PC-3 (cell line): ENCODE results near the gene HGS. TPM values are rescaled to one million over a fixed set of nuclear protein-coding genes. Genes with fewer than 3 reads are reported as not detected.
A peak's percentile ranks its signal among the peaks of the same experiment; 100 is the strongest.

ENCODE experiments used
- ATAC-seq: fragments of 200-7000 bp; cut with Tn5 transposase; 2 replicates; pipeline ENCODE4 v1.9.1; 2020; ENCODE audit warnings: mild to moderate bottlenecking, moderate library complexity
- BruUV-seq: library from RNA; stranded (reverse); fragments of 400-500 nt; replicated peaks from 2 replicates; lab custom pipeline; 2021; lab: Mats Ljungman, UMichigan
- CTCF ChIA-PET: fragments of 300-600 bp; sonication (Branson Sonifier 250); formaldehyde crosslinking; loops from one replicate; lab custom pipeline; 2022; ENCODE audit warnings: antibody characterized with exemption; lab: Charles Lee
- POLR2A ChIA-PET: fragments of 300-600 bp; sonication (Branson Sonifier 250); formaldehyde crosslinking; loops from one replicate; lab custom pipeline; 2022; ENCODE audit warnings: antibody characterized with exemption; ENCODE audit not compliant: unreplicated experiment; lab: Charles Lee
- DNase-seq: peaks from one replicate; pipeline ENCODE4 v3.0.0-alpha.2; 2015
- H2AFZ ChIP-seq: fragments of 300-600 bp; sonication (generic); 2 replicates; pipeline ENCODE4 v1.6.0; 2016; ENCODE audit warnings: antibody characterized with exemption, low read length
- H3F3A ChIP-seq: fragments of 300-600 bp; sonication (generic); one replicate; pipeline ENCODE4 v1.6.0; 2017; ENCODE audit warnings: antibody characterized with exemption, low read length, control low read depth, mild to moderate bottlenecking; ENCODE audit not compliant: unreplicated experiment
- H3K27ac ChIP-seq: fragments of 300-600 bp; sonication (generic); 2 replicates; pipeline ENCODE4 v1.5.1; 2016; ENCODE audit warnings: mild to moderate bottlenecking, low read length
- H3K27me3 ChIP-seq: fragments of 300-600 bp; sonication (generic); 2 replicates; pipeline ENCODE4 v1.6.1; 2016; ENCODE audit warnings: low read length, mixed read lengths
- H3K36me3 ChIP-seq: fragments of 300-600 bp; sonication (generic); 2 replicates; pipeline ENCODE4 v1.6.1; 2016; ENCODE audit warnings: low read depth, mixed run types, low read length, mixed read lengths
- H3K4me1 ChIP-seq: fragments of 300-600 bp; sonication (generic); 2 replicates; pipeline ENCODE4 v1.5.1; 2016; ENCODE audit warnings: low read length; ENCODE audit not compliant: insufficient read depth
- H3K4me2 ChIP-seq: fragments of 300-600 bp; sonication (generic); 2 replicates; pipeline ENCODE4 v1.6.0; 2016; ENCODE audit warnings: low read length
- H3K4me3 ChIP-seq: fragments of 300-600 bp; sonication (generic); 2 replicates; pipeline ENCODE4 v1.5.1; 2016; ENCODE audit warnings: mild to moderate bottlenecking, low read length, mixed read lengths
- H3K79me2 ChIP-seq: fragments of 300-600 bp; sonication (generic); 2 replicates; pipeline ENCODE4 v1.6.1; 2017; ENCODE audit warnings: low read length, mixed read lengths
- H3K9ac ChIP-seq: fragments of 300-600 bp; sonication (generic); 2 replicates; pipeline ENCODE4 v1.6.0; 2016; ENCODE audit warnings: mild to moderate bottlenecking, low read length
- H3K9me2 ChIP-seq: fragments of 300-600 bp; sonication (generic); replicated peaks from 2 replicates; pipeline ENCODE4 v1.6.1; 2016; ENCODE audit warnings: mixed run types, low read length, mixed read lengths
- H3K9me3 ChIP-seq: fragments of 300-600 bp; sonication (generic); 2 replicates; pipeline ENCODE4 v1.6.1; 2016; ENCODE audit warnings: low read length, mixed read lengths
- H4K20me1 ChIP-seq: fragments of 300-600 bp; sonication (generic); 2 replicates; pipeline ENCODE4 v1.6.1; 2016; ENCODE audit warnings: low read length, mixed read lengths
- CTCF ChIP-seq: fragments of 300-600 bp; sonication (generic); conservative IDR thresholded peaks from 2 replicates; pipeline ENCODE4 v1.5.1; 2017; ENCODE audit warnings: antibody characterized with exemption, low read depth, mild to moderate bottlenecking, low read length
- EZH2 ChIP-seq: fragments of 300-600 bp; sonication (generic); IDR thresholded peaks from one replicate; pipeline ENCODE4 v1.6.1; 2017; ENCODE audit warnings: antibody characterized with exemption, mild to moderate bottlenecking, low read length; ENCODE audit not compliant: unreplicated experiment
- EZH2phosphoT487 ChIP-seq: fragments of 300-600 bp; sonication (generic); IDR thresholded peaks from 2 replicates; pipeline ENCODE4 v1.6.1; 2018; ENCODE audit warnings: mild to moderate bottlenecking, antibody characterized with exemption, low read length, borderline replicate concordance
- intact Hi-C: fragments of 100-400 bp; cut with micrococcal nuclease; formaldehyde crosslinking; loops from 2 replicates; pipeline ENCODE4 v1.9.0; 2023
- total RNA-seq: library from RNA; depleted of rRNA; stranded (reverse); fragments of >200 nt; gene quantifications from 2 replicates; pipeline ENCODE4 v1.2.3, GENCODE V29; 2014

Gene HGS
- total RNA-seq, 1 experiment from 2014 or later, result 177 TPM

- ATAC-seq, result no peak
- DNase-seq, result no peak
- Histone ChIP-seq H3K9me3 (no peaks in the 10 kb centered on the region), H3K4me3 (no peak overlapping the region), H3F3A (no peaks in the 10 kb centered on the region), H3K79me2 (peaks cover 31% of the 10 kb centered on the region), H3K27me3 (no peaks in the 10 kb centered on the region), H2AFZ (no peak overlapping the region), H4K20me1 (peaks cover 23% of the 10 kb centered on the region), H3K9ac (no peak overlapping the region), H3K36me3 (no peaks in the 10 kb centered on the region; the same call in 1 of the 2 replicates), H3K4me1 (peaks cover 21% of the 10 kb centered on the region), H3K27ac (no peak overlapping the region), H3K4me2 (no peak overlapping the region), H3K9me2 (no peaks in the 10 kb centered on the region)
- POLR2A ChIA-PET, result no interaction called here
- TF ChIP-seq EZH2phosphoT487 (no peak), EZH2 (no peak), CTCF (no peak)
- no TSS peak for BruUV-seq
- CTCF ChIA-PET, result no interaction called here
- intact Hi-C loops, result no loop called here
These were observed 45.1 kb upstream of the HGS start for GRCh38 chr17:81638683-81639082.

- DNase-seq, result no peak
- intact Hi-C loops, result no loop called here
- Histone ChIP-seq H3K4me1 (peaks cover 20% of the 10 kb centered on the region), H3F3A (no peaks in the 10 kb centered on the region), H4K20me1 (peaks cover 13% of the 10 kb centered on the region), H3K9me2 (no peaks in the 10 kb centered on the region), H2AFZ (no peak overlapping the region), H3K27ac (no peak overlapping the region), H3K79me2 (peaks cover 17% of the 10 kb centered on the region), H3K9me3 (no peaks in the 10 kb centered on the region), H3K9ac (no peak overlapping the region), H3K36me3 (no peaks in the 10 kb centered on the region), H3K4me3 (no peak overlapping the region), H3K4me2 (no peak overlapping the region), H3K27me3 (no peaks in the 10 kb centered on the region)
- BruUV-seq, result no TSS peak
- CTCF ChIA-PET, result no interaction called here
- TF ChIP-seq EZH2 (no peak), CTCF (no peak)
- POLR2A ChIA-PET, result no interaction called here
- no peak for ATAC-seq
These were observed 43.8 kb upstream of the HGS start for GRCh38 chr17:81640011-81640410.

GRCh38 chr17:81641825-81642489 is 41.9 kb upstream of the HGS start:
- ChIA-PET CTCF (interaction anchor here (0.6 kb wide), 1 partner anchor 66 kb away, joined by 3 read pairs; no protein-coding TSS in a partner anchor), POLR2A (no interaction called here)
- Histone ChIP-seq H3K4me1 (peaks cover 11% of the 10 kb centered on the region), H3K36me3 (no peaks in the 10 kb centered on the region), H3K9me2 (no peaks in the 10 kb centered on the region), H3K9me3 (no peaks in the 10 kb centered on the region), H3K4me3 (peak overlapping the region; percentile 5; the same call in 1 of the 2 replicates), H3K27me3 (no peaks in the 10 kb centered on the region), H3K9ac (peak overlapping the region; percentile 46), H2AFZ (peak overlapping the region; percentile 67), H3K4me2 (peak overlapping the region; percentile 73), H4K20me1 (no peaks in the 10 kb centered on the region), H3K79me2 (no peaks in the 10 kb centered on the region), H3F3A (no peaks in the 10 kb centered on the region), H3K27ac (peak overlapping the region; percentile 62)
- intact Hi-C loops, result no loop called here
- DNase-seq (peak; percentile 83), ATAC-seq (peak; percentile 99)
- BruUV-seq, result no TSS peak
- TF ChIP-seq EZH2phosphoT487, result no peak
- TF ChIP-seq EZH2, result no peak
- no peak for TF ChIP-seq CTCF
